GM13977 (cell line): ENCODE measurements around the gene GLRA3.

Experiments used
- DNase-seq: peaks from one replicate; pipeline ENCODE4 v3.0.0; 2012; ENCODE audit warnings: low spot score
- CTCF ChIP-seq: IDR thresholded peaks from 2 replicates; pipeline ENCODE4 v1.5.1; 2012; ENCODE audit warnings: mild to moderate bottlenecking, control low read depth; ENCODE audit not compliant: insufficient read depth; ENCODE audit errors: extremely low read depth, missing control alignments
- in situ Hi-C: fragments of 300-500 bp; cut with MboI; formaldehyde crosslinking; loops from one replicate; pipeline ENCODE4 v1.12.0; 2022; ENCODE audit warnings: low sequenced_read_pairs, low pct_unique_long_range_greater_than_20kb, mixed read lengths, inconsistent platforms; ENCODE audit not compliant: unreplicated experiment

The GLRA3 gene

GRCh38 chr4:174628191-174628590 is 200.9 kb downstream of the GLRA3 start:
- DNase-seq, result no peak
- no peak for TF ChIP-seq CTCF
- in situ Hi-C loops, result loop anchor here (25.0 kb wide), 1 partner anchor 266 kb away; no protein-coding TSS in a partner anchor

GRCh38 chr4:174627473-174627872 is 201.6 kb downstream of the GLRA3 start:
- no peak for DNase-seq
- in situ Hi-C loops, result loop anchor here (25.0 kb wide), 1 partner anchor 265 kb away; no protein-coding TSS in a partner anchor
- no peak for TF ChIP-seq CTCF

- in situ Hi-C loops, result loop anchor here (25.0 kb wide), 1 partner anchor 264 kb away; no protein-coding TSS in a partner anchor
- no peak for TF ChIP-seq CTCF
- DNase-seq, result no peak
These were observed 202.6 kb downstream of the GLRA3 start for GRCh38 chr4:174626342-174627008.

DNA sequence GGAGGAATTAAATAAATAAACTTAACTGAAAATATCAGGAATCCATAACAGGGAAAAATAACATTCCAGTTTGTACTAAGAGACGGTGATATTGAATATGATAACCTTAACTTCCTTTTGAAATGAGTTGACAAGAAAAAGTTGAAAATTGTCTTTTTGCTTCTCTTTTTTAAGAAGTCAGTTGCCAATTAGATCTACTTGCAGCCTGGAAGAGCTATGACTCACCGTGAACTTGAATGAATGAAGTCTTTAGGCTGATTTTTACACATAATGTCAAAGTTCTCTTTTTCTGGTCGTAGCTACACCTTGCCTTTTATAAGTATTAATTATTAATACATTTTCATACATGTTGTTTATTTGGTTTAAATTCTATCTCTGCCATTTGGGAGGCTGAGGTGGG is 212.4 kb downstream of the GLRA3 start:
- DNase-seq, result no peak

DNA sequence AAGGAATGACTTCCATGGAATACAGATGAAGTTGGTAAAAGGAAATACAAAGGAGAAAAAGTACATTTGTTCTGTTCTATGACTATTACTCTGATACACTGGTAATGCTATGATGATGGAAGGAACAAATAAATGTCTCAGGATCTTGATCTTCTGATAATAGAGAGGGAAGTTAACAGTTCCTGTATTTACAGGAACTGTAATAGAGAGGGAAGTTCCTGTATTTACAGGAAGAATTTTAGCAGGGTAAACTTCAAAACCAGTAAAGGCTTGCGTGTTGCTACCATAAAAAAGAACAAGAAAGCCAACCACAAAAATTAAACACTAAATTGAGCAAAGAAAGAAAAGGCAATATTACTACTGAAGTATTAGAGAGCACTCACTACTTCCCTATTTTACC is 215.1 kb downstream of the GLRA3 start:
- in situ Hi-C loops, result no loop called here
- DNase-seq, result no peak
- no peak for TF ChIP-seq CTCF

More for the DNA sequence above, 212.4 kb downstream of the GLRA3 start:
- in situ Hi-C loops, result no loop called here
- no peak for TF ChIP-seq CTCF

GRCh38 chr4:174611792-174612191 is 217.3 kb downstream of the GLRA3 start:
- DNase-seq, result no peak
- in situ Hi-C loops, result no loop called here
- TF ChIP-seq CTCF, result no peak
